C4-2B (cell line): ENCODE data around the gene DENND1A.

Experiments used
- ZFX ChIP-seq: fragments of 450-650 bp; IDR thresholded peaks from 2 replicates; pipeline ENCODE4 v1.6.1; 2017
- TF ChIP-seq, protein P1 (sequence below): fragments of 450-650 bp; conservative IDR thresholded peaks from 2 replicates; pipeline ENCODE4 v1.5.1; 2017; ENCODE audit warnings: mild to moderate bottlenecking

DNA sequence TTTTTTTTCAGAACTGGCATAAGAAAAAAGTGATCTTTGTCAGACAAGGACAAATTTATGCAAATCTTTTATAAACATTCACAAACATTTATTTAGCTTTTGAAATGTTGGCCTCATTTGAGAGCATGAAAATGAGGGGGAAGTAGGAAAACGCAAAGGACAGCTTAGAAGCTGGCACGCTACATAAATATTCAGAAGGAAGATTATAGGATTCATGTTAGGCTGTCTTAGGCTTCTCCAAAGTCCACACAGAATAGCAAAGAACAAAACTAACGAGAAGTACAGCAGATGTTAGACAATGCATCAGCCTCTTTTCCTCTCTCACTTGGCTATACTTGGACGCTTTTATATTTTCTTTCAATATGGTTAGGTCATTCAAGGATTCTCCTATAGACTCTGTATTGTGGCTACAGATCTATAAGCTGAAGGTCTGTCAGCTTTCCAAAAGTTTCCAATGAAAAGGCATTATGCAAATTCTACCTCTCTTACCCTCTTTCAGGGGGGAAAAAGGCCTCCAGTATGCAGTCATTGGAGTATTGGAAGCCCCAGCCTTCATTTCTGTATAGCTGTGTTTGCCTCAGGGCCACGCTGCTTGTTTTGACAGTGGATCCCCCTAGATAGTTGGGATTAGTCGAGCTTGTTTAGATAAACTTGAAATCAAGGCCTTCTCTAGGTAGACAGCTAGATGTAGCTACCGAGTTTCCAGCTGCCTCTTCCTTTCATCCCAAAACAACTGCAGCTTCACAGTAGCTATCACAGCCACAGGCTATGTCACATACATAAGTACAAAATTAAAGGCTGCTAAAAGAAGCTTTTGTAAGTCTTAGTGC, 153.0 kb downstream of the DENND1A start:
- TF ChIP-seq, protein P1, sequence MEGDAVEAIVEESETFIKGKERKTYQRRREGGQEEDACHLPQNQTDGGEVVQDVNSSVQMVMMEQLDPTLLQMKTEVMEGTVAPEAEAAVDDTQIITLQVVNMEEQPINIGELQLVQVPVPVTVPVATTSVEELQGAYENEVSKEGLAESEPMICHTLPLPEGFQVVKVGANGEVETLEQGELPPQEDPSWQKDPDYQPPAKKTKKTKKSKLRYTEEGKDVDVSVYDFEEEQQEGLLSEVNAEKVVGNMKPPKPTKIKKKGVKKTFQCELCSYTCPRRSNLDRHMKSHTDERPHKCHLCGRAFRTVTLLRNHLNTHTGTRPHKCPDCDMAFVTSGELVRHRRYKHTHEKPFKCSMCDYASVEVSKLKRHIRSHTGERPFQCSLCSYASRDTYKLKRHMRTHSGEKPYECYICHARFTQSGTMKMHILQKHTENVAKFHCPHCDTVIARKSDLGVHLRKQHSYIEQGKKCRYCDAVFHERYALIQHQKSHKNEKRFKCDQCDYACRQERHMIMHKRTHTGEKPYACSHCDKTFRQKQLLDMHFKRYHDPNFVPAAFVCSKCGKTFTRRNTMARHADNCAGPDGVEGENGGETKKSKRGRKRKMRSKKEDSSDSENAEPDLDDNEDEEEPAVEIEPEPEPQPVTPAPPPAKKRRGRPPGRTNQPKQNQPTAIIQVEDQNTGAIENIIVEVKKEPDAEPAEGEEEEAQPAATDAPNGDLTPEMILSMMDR: no peak
- TF ChIP-seq ZFX: no peak
